DOHH2 (cell line): ENCODE data around the gene PAPPA.

Experiments
- H3F3A ChIP-seq: fragments of 200-600 bp; sonication (generic), shearing (Covaris generic); 2 replicates; pipeline ENCODE4 v1.6.0; 2016; ENCODE audit warnings: antibody characterized with exemption, mild to moderate bottlenecking; ENCODE audit not compliant: control insufficient read depth, insufficient read depth
- H3K27ac ChIP-seq: fragments of 200-600 bp; sonication (generic); 2 replicates; pipeline ENCODE4 v1.5.1; 2014; ENCODE audit warnings: low read depth, mild to moderate bottlenecking, low read length, moderate library complexity
- H3K27me3 ChIP-seq: fragments of 200-600 bp; sonication (generic); 2 replicates; pipeline ENCODE4 v1.6.1; 2014; ENCODE audit warnings: mild to moderate bottlenecking, low read length, mixed read lengths; ENCODE audit not compliant: control insufficient read depth
- H3K36me3 ChIP-seq: fragments of 200-600 bp; sonication (generic); 2 replicates; pipeline ENCODE4 v1.6.1; 2014; ENCODE audit warnings: mild to moderate bottlenecking, low read length, moderate library complexity, mixed read lengths; ENCODE audit not compliant: control insufficient read depth
- H3K4me1 ChIP-seq: fragments of 200-600 bp; sonication (generic); 2 replicates; pipeline ENCODE4 v1.6.1; 2014; ENCODE audit warnings: mild to moderate bottlenecking, low read length, mixed read lengths; ENCODE audit not compliant: control insufficient read depth
- H3K4me2 ChIP-seq: fragments of 200-600 bp; sonication (generic); 2 replicates; pipeline ENCODE4 v1.6.0; 2014; ENCODE audit warnings: mild to moderate bottlenecking, low read length, moderate library complexity
- H3K4me3 ChIP-seq: fragments of 200-600 bp; sonication (generic); 2 replicates; pipeline ENCODE4 v1.5.1; 2014; ENCODE audit warnings: mild to moderate bottlenecking, low read length, mixed read lengths
- H3K79me2 ChIP-seq: fragments of 200-600 bp; sonication (generic); 2 replicates; pipeline ENCODE4 v1.6.1; 2014; ENCODE audit warnings: mild to moderate bottlenecking, low read length, mixed read lengths; ENCODE audit not compliant: control insufficient read depth
- H3K9me2 ChIP-seq: fragments of 200-600 bp; sonication (generic); replicated peaks from 2 replicates; pipeline ENCODE4 v1.6.1; 2014; ENCODE audit warnings: mild to moderate bottlenecking, low read length, mixed read lengths; ENCODE audit not compliant: control insufficient read depth
- H3K9me3 ChIP-seq: fragments of 200-600 bp; sonication (generic); 2 replicates; pipeline ENCODE4 v1.6.1; 2014; ENCODE audit warnings: antibody characterized with exemption, low read length, mixed read lengths; ENCODE audit not compliant: control insufficient read depth, insufficient read depth
- H4K20me1 ChIP-seq: fragments of 200-600 bp; sonication (generic); 2 replicates; pipeline ENCODE4 v1.6.0; 2014; ENCODE audit warnings: low read depth, mild to moderate bottlenecking, antibody characterized with exemption, low read length, moderate library complexity; ENCODE audit not compliant: control insufficient read depth, insufficient read depth
- EZH2phosphoT487 ChIP-seq: fragments of 200-600 bp; sonication (generic); IDR thresholded peaks from 2 replicates; pipeline ENCODE4 v1.6.1; 2017; ENCODE audit warnings: borderline replicate concordance, mild to moderate bottlenecking, antibody characterized with exemption, low read length, moderate library complexity, mixed read lengths
- TF ChIP-seq, protein P1 (sequence below): fragments of 200-600 bp; sonication (generic); IDR thresholded peaks from one replicate; pipeline ENCODE4 v1.5.1; 2014; ENCODE audit warnings: antibody characterized with exemption, mild to moderate bottlenecking, low read depth, low read length; ENCODE audit not compliant: poor library complexity, severe bottlenecking

PAPPA gene

DNA sequence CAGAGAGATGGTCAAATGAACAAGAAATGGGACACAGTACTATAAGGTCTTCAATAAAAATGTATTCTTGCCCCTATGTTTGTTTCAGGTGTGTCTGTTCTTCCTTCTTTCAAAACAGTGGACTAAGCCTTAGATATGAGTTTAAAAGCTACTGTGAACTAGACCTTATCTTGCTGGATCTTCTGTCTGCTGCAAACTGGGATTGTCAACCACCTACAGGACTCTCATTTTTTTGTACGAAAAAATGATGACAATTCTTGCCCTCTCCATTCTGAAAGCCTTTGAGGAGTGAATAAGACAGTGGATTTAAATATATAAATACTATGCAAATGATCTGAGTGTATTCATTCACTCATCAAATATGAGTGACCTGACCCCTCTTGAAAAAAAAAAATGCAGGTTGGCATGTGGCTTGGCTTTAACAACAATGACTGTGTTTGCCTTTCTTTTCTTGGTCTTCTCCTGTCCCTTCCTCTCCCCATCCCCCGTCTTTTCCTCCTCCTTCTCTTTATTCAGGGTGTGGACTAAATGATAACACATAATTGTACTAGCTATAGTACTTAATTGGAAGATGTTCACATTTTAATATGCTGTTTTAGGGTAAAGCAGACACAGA, 298.0 kb downstream of the PAPPA start:
- TF ChIP-seq, protein P1, sequence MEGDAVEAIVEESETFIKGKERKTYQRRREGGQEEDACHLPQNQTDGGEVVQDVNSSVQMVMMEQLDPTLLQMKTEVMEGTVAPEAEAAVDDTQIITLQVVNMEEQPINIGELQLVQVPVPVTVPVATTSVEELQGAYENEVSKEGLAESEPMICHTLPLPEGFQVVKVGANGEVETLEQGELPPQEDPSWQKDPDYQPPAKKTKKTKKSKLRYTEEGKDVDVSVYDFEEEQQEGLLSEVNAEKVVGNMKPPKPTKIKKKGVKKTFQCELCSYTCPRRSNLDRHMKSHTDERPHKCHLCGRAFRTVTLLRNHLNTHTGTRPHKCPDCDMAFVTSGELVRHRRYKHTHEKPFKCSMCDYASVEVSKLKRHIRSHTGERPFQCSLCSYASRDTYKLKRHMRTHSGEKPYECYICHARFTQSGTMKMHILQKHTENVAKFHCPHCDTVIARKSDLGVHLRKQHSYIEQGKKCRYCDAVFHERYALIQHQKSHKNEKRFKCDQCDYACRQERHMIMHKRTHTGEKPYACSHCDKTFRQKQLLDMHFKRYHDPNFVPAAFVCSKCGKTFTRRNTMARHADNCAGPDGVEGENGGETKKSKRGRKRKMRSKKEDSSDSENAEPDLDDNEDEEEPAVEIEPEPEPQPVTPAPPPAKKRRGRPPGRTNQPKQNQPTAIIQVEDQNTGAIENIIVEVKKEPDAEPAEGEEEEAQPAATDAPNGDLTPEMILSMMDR: no peak
- TF ChIP-seq EZH2phosphoT487: no peak
- no peaks in the 10 kb centered on the region for H3K79me2 ChIP-seq
- no peaks in the 10 kb centered on the region for H3K4me1 ChIP-seq
- no peaks in the 10 kb centered on the region for H3K9me2 ChIP-seq
- H3K27me3 ChIP-seq: no peaks in the 10 kb centered on the region
- no peak overlapping the region for H3K4me2 ChIP-seq
- H3K36me3 ChIP-seq: no peaks in the 10 kb centered on the region
- peaks cover under 1% of the 10 kb centered on the region; the same call in 1 of the 2 replicates for H3K9me3 ChIP-seq
- H3K4me3 ChIP-seq: no peak overlapping the region
- H3F3A ChIP-seq: no peaks in the 10 kb centered on the region
- no peaks in the 10 kb centered on the region for H4K20me1 ChIP-seq
- no peak overlapping the region for H3K27ac ChIP-seq
